Stomach (tissue), 9 donors: Measurements from ENCODE around the gene ARHGAP26. TPM values are rescaled to one million over a fixed set of nuclear protein-coding genes. Genes with fewer than 3 reads are reported as not detected.
A peak's percentile ranks its signal among the peaks of the same experiment; 100 is the strongest.

ENCODE experiments used
- DNase-seq, 2 donors: peaks; one replicate each; pipeline versions ENCODE4 v3.0.0 to v3.0.0-alpha.2; 2013 to 2019
- H3K27ac ChIP-seq, 5 donors: fragments of 200-600 bp in 4 of 5; sonication (generic) in 4 of 5; one replicate each; pipeline ENCODE4 v1.5.1; 2013 to 2019; ENCODE audit warnings: mild to moderate bottlenecking in 1 of 5, moderate library complexity in 1 of 5
- H3K27me3 ChIP-seq, 3 donors: fragments of 200-600 bp; sonication (generic); one replicate each; pipeline ENCODE4 v1.5.1; 2017 to 2019; ENCODE audit warnings: mixed run types in 1 of 3
- H3K36me3 ChIP-seq, 4 donors: fragments of 200-600 bp; sonication (generic); 1 replicate in 3 of 4; 2 replicates in 1 of 4; pipeline ENCODE4 v1.5.1; 2016 to 2019
- H3K4me1 ChIP-seq, 4 donors: fragments of 200-600 bp; sonication (generic); one replicate each; pipeline ENCODE4 v1.5.1; 2016 to 2019
- H3K4me3 ChIP-seq, 4 donors: fragments of 200-600 bp; sonication (generic) in 3 of 4; one replicate each; pipeline ENCODE4 v1.5.1; 2016 to 2019; ENCODE audit warnings: mild to moderate bottlenecking in 1 of 4
- H3K9me3 ChIP-seq, 4 donors: fragments of 200-600 bp; sonication (generic); one replicate each; pipeline ENCODE4 v1.5.1; 2016 to 2019
- EP300 ChIP-seq: sonication (generic); formaldehyde crosslinking; IDR thresholded peaks from one replicate; pipeline ENCODE4 v1.6.1; 2017; ENCODE audit warnings: antibody characterized with exemption
- POLR2A ChIP-seq, 4 donors: fragments of 450-650 bp; IDR thresholded peaks; one replicate each; pipeline ENCODE4 v1.6.1; 2016; ENCODE audit warnings: antibody characterized with exemption in 4 of 4, control low read depth in 2 of 4, mild to moderate bottlenecking in 1 of 4, moderate library complexity in 1 of 4
- POLR2AphosphoS5 ChIP-seq, 3 donors: sonication (generic); formaldehyde crosslinking; IDR thresholded peaks; one replicate each; pipeline ENCODE4 v1.6.1; 2016; ENCODE audit warnings: antibody characterized with exemption in 3 of 3
- WGBS, 5 donors: extraction: QIAGEN DNeasy Blood & Tissue Kit in 3 of 5; methylation state at CpG; one replicate each; pipeline versions ENCODE4 v1.1.5 to v1.1.7; 2013 to 2018; 5-methylcytosine and 5-hydroxymethylcytosine counted together
- intact Hi-C: fragments of 100-400 bp; cut with DNase I; formaldehyde crosslinking; loops from one replicate; pipeline ENCODE4 v1.15.1; 2023; ENCODE audit warnings: low total_unique reads
- polyA plus RNA-seq, 3 donors: library from polyadenylated mRNA; stranded (reverse); fragments of 200-250 nt; gene quantifications; one replicate each; pipeline ENCODE4 v1.2.3, GENCODE V29; 2013
- total RNA-seq, 5 donors: library from RNA; depleted of rRNA; stranded (reverse); fragments of >200 nt; gene quantifications; one replicate each; pipeline versions ENCODE4 v1.1.0 to v1.2.3, GENCODE V29; 2014 to 2016
- TF ChIP-seq, protein P1 (sequence below), 7 experiments: fragments of 450-650 bp in 4 of 7; fragments of 200-600 bp in 3 of 7; sonication (generic) in 3 of 7; IDR thresholded peaks; one replicate each; pipeline ENCODE4 v1.5.1; 2016 to 2019; ENCODE audit warnings: antibody characterized with exemption in 7 of 7, control low read depth in 2 of 7, mild to moderate bottlenecking in 1 of 7
- donor health status: healthy with polysubstance abuse.
- donor health status: Bipolar disorder and iron deficiency.
- donor health status: healthy.

Gene ARHGAP26
- total and polyA plus RNA-seq, 8 donors = 4.0 to 115 (median 34.1) TPM

DNA sequence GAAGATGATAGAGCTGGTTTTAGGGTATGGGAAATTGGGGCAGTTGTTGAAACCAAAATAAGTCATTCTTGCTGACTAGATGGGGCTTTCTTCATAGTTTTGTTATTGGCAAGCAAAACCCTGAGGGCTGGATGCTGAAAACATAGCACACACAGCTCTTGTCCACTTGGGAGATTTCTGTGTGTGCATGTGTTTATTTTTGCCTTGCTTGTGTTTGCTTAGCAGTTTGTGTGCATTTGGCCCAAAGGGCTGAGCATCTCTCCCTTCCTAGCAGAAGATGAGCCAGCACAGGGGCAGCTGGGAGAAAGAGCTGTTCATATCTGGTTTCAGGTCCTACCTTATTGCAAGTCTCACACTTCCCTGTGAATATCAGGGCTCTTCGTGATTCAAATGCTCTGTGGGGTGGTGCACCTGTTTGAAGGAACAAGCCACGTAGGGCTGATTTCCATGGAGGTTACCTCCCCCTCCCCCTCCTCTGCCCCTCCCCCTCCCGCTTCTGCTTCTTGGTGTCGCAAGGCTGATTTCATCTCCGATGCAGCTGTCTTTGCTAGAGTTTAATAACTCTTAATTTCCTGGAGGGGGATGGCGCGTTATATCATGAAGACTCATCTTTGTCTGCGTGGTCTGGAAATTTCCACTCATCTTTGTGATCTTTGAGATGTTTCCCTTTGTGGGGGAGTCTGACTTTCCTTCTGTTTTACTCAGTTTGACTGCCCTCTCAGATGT lies 296.5 kb downstream of the ARHGAP26 start:
- H3K27ac ChIP-seq = peak overlapping the region; percentile 27 to 77 (median 60)
- intact Hi-C loops = no loop called here
- H3K9me3 ChIP-seq = peaks cover 0 to 4% (median 0%) of the 10 kb centered on the region in 4 donors
- H3K36me3 ChIP-seq = peaks cover 0 to 43% (median 20%) of the 10 kb centered on the region in 4 donors
- TF ChIP-seq POLR2A (IDR thresholded peaks at IDR 0.05) (no peak), POLR2AphosphoS5 (IDR thresholded peaks at IDR 0.05) (peak in 1 of 3 donors; percentile 9)
- H3K27me3 ChIP-seq = no peaks in the 10 kb centered on the region
- peaks cover 17 to 59% (median 40%) of the 10 kb centered on the region in 4 donors for H3K4me1 ChIP-seq
- H3K4me3 ChIP-seq = no peak overlapping the region
- 54 to 79% (median 66%) methylated on average over 8 of the region's 8 CpGs for WGBS, 5 donors
- peak in 1 of 2 donors; percentile 47 for DNase-seq

GRCh38 chr5:143068712-143069111 lies 298.5 kb downstream of the ARHGAP26 start:
- H3K27ac ChIP-seq = peak overlapping the region in 1 of 5 donors; percentile 74
- intact Hi-C loops = no loop called here

DNA sequence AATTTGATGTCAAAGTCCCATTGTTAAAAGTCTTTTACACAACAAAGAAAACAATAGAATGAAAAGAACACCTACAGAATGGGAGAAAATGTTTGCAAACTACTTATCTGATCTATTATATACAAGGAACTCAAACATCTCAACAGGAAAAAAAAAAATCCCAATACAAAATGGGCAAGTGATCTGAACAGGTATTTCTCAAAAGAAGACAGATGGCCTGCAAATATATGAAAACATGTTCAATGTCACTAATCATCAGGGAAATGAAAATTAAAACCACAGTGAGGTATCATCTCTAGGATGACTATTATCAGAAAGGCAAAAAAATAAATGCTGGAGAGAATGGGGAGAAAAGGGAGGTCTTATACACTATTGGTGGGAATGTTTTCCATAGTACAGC lies 301.8 kb downstream of the ARHGAP26 start:
- peaks cover 0 to 13% (median 6%) of the 10 kb centered on the region in 4 donors for H3K4me1 ChIP-seq
- H3K4me3 ChIP-seq = no peak overlapping the region
- no peak for DNase-seq
- intact Hi-C loops = no loop called here
- TF ChIP-seq POLR2A (IDR thresholded peaks at IDR 0.05) = no peak
- TF ChIP-seq, protein P1, sequence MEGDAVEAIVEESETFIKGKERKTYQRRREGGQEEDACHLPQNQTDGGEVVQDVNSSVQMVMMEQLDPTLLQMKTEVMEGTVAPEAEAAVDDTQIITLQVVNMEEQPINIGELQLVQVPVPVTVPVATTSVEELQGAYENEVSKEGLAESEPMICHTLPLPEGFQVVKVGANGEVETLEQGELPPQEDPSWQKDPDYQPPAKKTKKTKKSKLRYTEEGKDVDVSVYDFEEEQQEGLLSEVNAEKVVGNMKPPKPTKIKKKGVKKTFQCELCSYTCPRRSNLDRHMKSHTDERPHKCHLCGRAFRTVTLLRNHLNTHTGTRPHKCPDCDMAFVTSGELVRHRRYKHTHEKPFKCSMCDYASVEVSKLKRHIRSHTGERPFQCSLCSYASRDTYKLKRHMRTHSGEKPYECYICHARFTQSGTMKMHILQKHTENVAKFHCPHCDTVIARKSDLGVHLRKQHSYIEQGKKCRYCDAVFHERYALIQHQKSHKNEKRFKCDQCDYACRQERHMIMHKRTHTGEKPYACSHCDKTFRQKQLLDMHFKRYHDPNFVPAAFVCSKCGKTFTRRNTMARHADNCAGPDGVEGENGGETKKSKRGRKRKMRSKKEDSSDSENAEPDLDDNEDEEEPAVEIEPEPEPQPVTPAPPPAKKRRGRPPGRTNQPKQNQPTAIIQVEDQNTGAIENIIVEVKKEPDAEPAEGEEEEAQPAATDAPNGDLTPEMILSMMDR (IDR thresholded peaks at IDR 0.05) = no peak
- peaks cover 0 to 33% (median 16%) of the 10 kb centered on the region in 4 donors for H3K36me3 ChIP-seq
- peaks cover 0 to 5% (median 0%) of the 10 kb centered on the region in 4 donors for H3K9me3 ChIP-seq
- no peaks in the 10 kb centered on the region for H3K27me3 ChIP-seq
- H3K27ac ChIP-seq = no peak overlapping the region

More at GRCh38 chr5:143068712-143069111, 298.5 kb downstream of the ARHGAP26 start:
- Histone ChIP-seq H3K4me1 (peaks cover 11 to 43% (median 26%) of the 10 kb centered on the region in 4 donors), H3K4me3 (no peak overlapping the region), H3K27me3 (no peaks in the 10 kb centered on the region), H3K36me3 (peaks cover 0 to 38% (median 20%) of the 10 kb centered on the region in 4 donors), H3K9me3 (peaks cover 0 to 5% (median 0%) of the 10 kb centered on the region in 4 donors)
- TF ChIP-seq EP300 (no peak), POLR2A (IDR thresholded peaks at IDR 0.05) (no peak), POLR2AphosphoS5 (IDR thresholded peaks at IDR 0.05) (no peak)
- TF ChIP-seq, protein P1 (IDR thresholded peaks at IDR 0.05) = no peak
- no peak for DNase-seq

- peaks cover 0 to 5% (median 0%) of the 10 kb centered on the region in 4 donors for H3K9me3 ChIP-seq
- no peak overlapping the region for H3K27ac ChIP-seq
- H3K27me3 ChIP-seq = no peaks in the 10 kb centered on the region
- no peak overlapping the region for H3K4me3 ChIP-seq
- no peak for TF ChIP-seq POLR2A (IDR thresholded peaks at IDR 0.05)
- no peak for TF ChIP-seq EP300
- TF ChIP-seq, protein P1 (IDR thresholded peaks at IDR 0.05) = no peak
- TF ChIP-seq POLR2AphosphoS5 (IDR thresholded peaks at IDR 0.05) = no peak
- intact Hi-C loops = no loop called here
- H3K36me3 ChIP-seq = peaks cover 0 to 30% (median 16%) of the 10 kb centered on the region in 4 donors
- DNase-seq = no peak
- H3K4me1 ChIP-seq = peaks cover 0 to 12% (median 1%) of the 10 kb centered on the region in 4 donors
Observed at GRCh38 chr5:143072734-143073133, 302.6 kb downstream of the ARHGAP26 start.

GRCh38 chr5:143073766-143074165 lies 303.6 kb downstream of the ARHGAP26 start:
- H3K9me3 ChIP-seq = peaks cover 0 to 5% (median 0%) of the 10 kb centered on the region in 4 donors
- H3K36me3 ChIP-seq = peaks cover 0 to 20% (median 10%) of the 10 kb centered on the region in 4 donors
- no peaks in the 10 kb centered on the region for H3K27me3 ChIP-seq
- no peak overlapping the region for H3K27ac ChIP-seq
- peaks cover 0 to 17% (median 2%) of the 10 kb centered on the region in 4 donors for H3K4me1 ChIP-seq
- H3K4me3 ChIP-seq = no peak overlapping the region
- WGBS, 5 donors = 86 to 97% (median 95%) methylated on average over 3 of the region's 3 CpGs
- TF ChIP-seq POLR2A (IDR thresholded peaks at IDR 0.05) (no peak), POLR2AphosphoS5 (IDR thresholded peaks at IDR 0.05) (no peak), EP300 (no peak)
- TF ChIP-seq, protein P1 (IDR thresholded peaks at IDR 0.05) = no peak
- intact Hi-C loops = no loop called here
- DNase-seq = no peak
